K562 (cell line): ENCODE measurements around the gene ZNF197. TPM values are rescaled to one million over a fixed set of nuclear protein-coding genes. Genes with fewer than 3 reads are reported as not detected.

Source experiments
- BDP1 ChIP-seq: IDR thresholded peaks from 3 replicates; pipeline ENCODE4 v1.6.1; 2011; ENCODE audit not compliant: insufficient read length, insufficient read depth
- CAMTA2 ChIP-seq: fragments of 250-450 bp; sonication (Bioruptor Pico); conservative IDR thresholded peaks from 2 replicates; pipeline ENCODE4 v1.5.1; 2022
- DMBX1 ChIP-seq: fragments of 250-450 bp; sonication (Bioruptor Pico); IDR thresholded peaks from 2 replicates; pipeline ENCODE4 v1.8.0; 2022; ENCODE audit warnings: inconsistent platforms, mild to moderate bottlenecking, moderate library complexity, borderline replicate concordance
- FOS ChIP-seq: IDR thresholded peaks from 3 replicates; pipeline ENCODE4 v1.6.1; 2011; ENCODE audit not compliant: insufficient read length; ENCODE audit errors: extremely low read depth
- GABPB2 ChIP-seq: fragments of 250-450 bp; sonication (Bioruptor Pico); conservative IDR thresholded peaks from 2 replicates; pipeline ENCODE4 v1.5.1; 2021; ENCODE audit warnings: mild to moderate bottlenecking
- MAFG ChIP-seq: fragments of 450-650 bp; conservative IDR thresholded peaks from 2 replicates; pipeline ENCODE4 v1.6.1; 2016; ENCODE audit warnings: missing genetic modification characterization, missing compliant biosample characterization
- MBD2 ChIP-seq: sonication (generic); IDR thresholded peaks from 2 replicates; pipeline ENCODE4 v1.6.1; 2016; ENCODE audit warnings: low read depth, borderline replicate concordance
- MEIS2 ChIP-seq: fragments of 450-650 bp; IDR thresholded peaks from 2 replicates; pipeline ENCODE4 v1.6.1; 2014; ENCODE audit warnings: mild to moderate bottlenecking; ENCODE audit not compliant: partially characterized antibody
- NCOA1 ChIP-seq: fragments of 450-650 bp; IDR thresholded peaks from 2 replicates; pipeline ENCODE4 v1.6.1; 2016; ENCODE audit warnings: low read depth
- NONO ChIP-seq, 2 experiments: fragments of 200-400 bp in 1 of 2; fragments of 450-650 bp in 1 of 2; formaldehyde crosslinking in 1 of 2; IDR thresholded peaks; 2 replicates each; pipeline ENCODE4 v1.6.1; 2017; ENCODE audit warnings: low read depth in 2 of 2, mild to moderate bottlenecking in 2 of 2, moderate library complexity in 2 of 2, low read length in 1 of 2
- PCBP1 ChIP-seq: fragments of 200-400 bp; formaldehyde crosslinking; IDR thresholded peaks from 2 replicates; pipeline ENCODE4 v1.6.1; 2018; ENCODE audit warnings: mild to moderate bottlenecking, low read depth, low read length; ENCODE audit not compliant: poor library complexity, severe bottlenecking
- RBM17 ChIP-seq: fragments of 200-400 bp; formaldehyde crosslinking; IDR thresholded peaks from 2 replicates; pipeline ENCODE4 v1.6.1; 2017; ENCODE audit warnings: low read depth, mild to moderate bottlenecking, low read length, borderline replicate concordance
- RFX5 ChIP-seq: IDR thresholded peaks from 2 replicates; pipeline ENCODE4 v1.6.1; 2011; ENCODE audit warnings: low read depth, mild to moderate bottlenecking, improper control_type of control experiment, low read length
- SMAD2 ChIP-seq: fragments of 150-350 bp; IDR thresholded peaks from 2 replicates; pipeline ENCODE4 v1.6.1; 2014; ENCODE audit warnings: low read depth, mild to moderate bottlenecking, low read length
- STAT5A ChIP-seq: IDR thresholded peaks from 2 replicates; pipeline ENCODE4 v1.6.1; 2012; ENCODE audit warnings: low read length, inconsistent platforms, borderline replicate concordance
- ZFP30 ChIP-seq: fragments of 250-450 bp; sonication (Bioruptor Pico); IDR thresholded peaks from 2 replicates; pipeline ENCODE4 v1.8.0; 2022; ENCODE audit warnings: moderate library complexity, mild to moderate bottlenecking, inconsistent platforms, borderline replicate concordance
- ZNF445 ChIP-seq: fragments of 250-450 bp; sonication (Bioruptor Pico); IDR thresholded peaks from 2 replicates; pipeline ENCODE4 v1.4.0; 2020; ENCODE audit warnings: low read depth, mild to moderate bottlenecking, moderate library complexity
- polyA plus RNA-seq, 8 experiments: library from polyadenylated mRNA; depleted of rRNA in 4 of 8; stranded (reverse) in 5 of 8; unstranded in 3 of 8; fragments of >200 nt; fragmentation: Nextera tagmentation in 2 of 8; fragmentation: Illumina TruSeq in 1 of 8; extraction: Ambion mirVana in 2 of 8; extraction: Trizol in 1 of 8; gene quantifications; 2 replicates each; pipeline versions ENCODE4 v1.2.1 to v1.2.3, GENCODE V29; 2011 to 2014; ENCODE audit warnings: inconsistent platforms in 1 of 8, missing spikeins in 1 of 8
- total RNA-seq, 7 experiments: library from RNA; depleted of rRNA in 6 of 7; stranded (reverse); fragments of >200 nt in 6 of 7; fragmentation: Illumina TruSeq in 2 of 7; extraction: Trizol in 2 of 7; gene quantifications; 2 replicates each; pipeline versions ENCODE4 v1.2.1 to v1.2.3, GENCODE V29; 2011 to 2021; ENCODE audit warnings: low replicate concordance in 1 of 7
- TF ChIP-seq, protein P1 (sequence below): fragments of 450-650 bp; formaldehyde crosslinking; IDR thresholded peaks from 2 replicates; pipeline ENCODE4 v1.4.0; 2020; ENCODE audit warnings: mild to moderate bottlenecking, moderate library complexity
- TF ChIP-seq, protein P2 (sequence below): sonication (generic); formaldehyde crosslinking; IDR thresholded peaks from 2 replicates; pipeline ENCODE4 v1.5.0; 2020; ENCODE audit warnings: missing genetic modification reagents
- TF ChIP-seq, protein P3 (sequence below): sonication (generic); formaldehyde crosslinking; IDR thresholded peaks from 2 replicates; pipeline ENCODE4 v1.8.0; 2022; ENCODE audit warnings: mild to moderate bottlenecking, low read depth, missing genetic modification reagents
- TF ChIP-seq, protein P4 (sequence below): conservative IDR thresholded peaks from 2 replicates; pipeline ENCODE4 v1.6.1; 2011; ENCODE audit warnings: low read depth, mild to moderate bottlenecking, low read length; ENCODE audit not compliant: control insufficient read depth

Gene ZNF197
- total and polyA plus RNA-seq, 9 of the 15 experiments (the other 6 are each of a cell fraction or from before 2014, with no cell fraction given): 3.5 to 19.1 (median 13.7) TPM

DNA sequence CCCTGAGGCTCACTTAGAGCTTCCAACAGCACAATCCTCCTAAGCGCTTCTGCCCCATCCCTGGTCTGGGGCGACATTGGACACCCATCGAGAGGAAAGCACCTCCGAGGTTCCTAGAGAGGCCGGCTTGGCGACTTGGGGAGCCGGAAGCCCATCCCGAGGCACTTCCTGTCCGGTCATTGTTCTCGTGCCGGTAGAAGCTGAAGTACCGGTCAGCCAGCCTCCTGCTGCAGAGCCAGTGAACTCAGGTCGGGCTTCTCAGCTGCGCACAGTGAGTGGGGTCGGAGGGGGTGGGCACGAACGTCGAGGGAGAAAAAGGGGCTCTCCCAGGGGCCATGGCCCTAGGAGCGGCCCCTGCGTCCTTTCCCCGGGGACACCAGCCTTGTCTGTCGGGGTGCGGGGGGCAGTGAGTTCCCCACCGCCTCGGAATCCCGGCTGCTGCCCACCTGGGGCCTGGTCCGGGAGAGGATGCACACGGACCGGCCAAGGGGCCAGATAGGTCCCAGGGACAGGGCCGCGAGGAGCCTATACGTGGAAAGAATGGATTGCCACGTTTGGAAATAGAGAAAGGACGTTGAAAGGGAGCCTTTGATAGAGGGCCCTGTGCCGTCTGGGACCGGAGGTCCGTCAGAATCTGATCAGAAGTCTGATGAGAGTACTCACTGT lies 23.9 kb downstream of the ZNF197 start, which contains the start of gene ZNF35 (continued):
- no peak for TF ChIP-seq BDP1
- TF ChIP-seq, protein P1, sequence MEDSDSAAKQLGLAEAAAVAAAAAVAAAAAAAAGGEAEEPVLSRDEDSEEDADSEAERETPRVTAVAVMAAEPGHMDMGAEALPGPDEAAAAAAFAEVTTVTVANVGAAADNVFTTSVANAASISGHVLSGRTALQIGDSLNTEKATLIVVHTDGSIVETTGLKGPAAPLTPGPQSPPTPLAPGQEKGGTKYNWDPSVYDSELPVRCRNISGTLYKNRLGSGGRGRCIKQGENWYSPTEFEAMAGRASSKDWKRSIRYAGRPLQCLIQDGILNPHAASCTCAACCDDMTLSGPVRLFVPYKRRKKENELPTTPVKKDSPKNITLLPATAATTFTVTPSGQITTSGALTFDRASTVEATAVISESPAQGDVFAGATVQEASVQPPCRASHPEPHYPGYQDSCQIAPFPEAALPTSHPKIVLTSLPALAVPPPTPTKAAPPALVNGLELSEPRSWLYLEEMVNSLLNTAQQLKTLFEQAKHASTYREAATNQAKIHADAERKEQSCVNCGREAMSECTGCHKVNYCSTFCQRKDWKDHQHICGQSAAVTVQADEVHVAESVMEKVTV (CRISPR knock-in tag): 0 out of 2 replicates have a peak, but pooled peaks have one; percentile 23
- no peak for TF ChIP-seq ZNF445
- peak; percentile 34; the same call in 1 of the 2 replicates for TF ChIP-seq MBD2
- TF ChIP-seq, protein P2, sequence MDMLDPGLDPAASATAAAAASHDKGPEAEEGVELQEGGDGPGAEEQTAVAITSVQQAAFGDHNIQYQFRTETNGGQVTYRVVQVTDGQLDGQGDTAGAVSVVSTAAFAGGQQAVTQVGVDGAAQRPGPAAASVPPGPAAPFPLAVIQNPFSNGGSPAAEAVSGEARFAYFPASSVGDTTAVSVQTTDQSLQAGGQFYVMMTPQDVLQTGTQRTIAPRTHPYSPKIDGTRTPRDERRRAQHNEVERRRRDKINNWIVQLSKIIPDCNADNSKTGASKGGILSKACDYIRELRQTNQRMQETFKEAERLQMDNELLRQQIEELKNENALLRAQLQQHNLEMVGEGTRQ (CRISPR knock-in tag): no peak
- TF ChIP-seq PCBP1: no peak
- TF ChIP-seq RBM17: no peak
- TF ChIP-seq, protein P3, sequence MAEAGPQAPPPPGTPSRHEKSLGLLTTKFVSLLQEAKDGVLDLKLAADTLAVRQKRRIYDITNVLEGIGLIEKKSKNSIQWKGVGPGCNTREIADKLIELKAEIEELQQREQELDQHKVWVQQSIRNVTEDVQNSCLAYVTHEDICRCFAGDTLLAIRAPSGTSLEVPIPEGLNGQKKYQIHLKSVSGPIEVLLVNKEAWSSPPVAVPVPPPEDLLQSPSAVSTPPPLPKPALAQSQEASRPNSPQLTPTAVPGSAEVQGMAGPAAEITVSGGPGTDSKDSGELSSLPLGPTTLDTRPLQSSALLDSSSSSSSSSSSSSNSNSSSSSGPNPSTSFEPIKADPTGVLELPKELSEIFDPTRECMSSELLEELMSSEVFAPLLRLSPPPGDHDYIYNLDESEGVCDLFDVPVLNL (CRISPR knock-in tag): 0 out of 2 replicates have a peak, but pooled peaks have one; percentile 44
- TF ChIP-seq NCOA1: peak; percentile 87
- TF ChIP-seq RFX5: no peak
- no peak for TF ChIP-seq CAMTA2 (CRISPR knock-in tag)
- no peak for TF ChIP-seq MEIS2
- TF ChIP-seq GABPB2 (CRISPR knock-in tag): no peak
- no peak for TF ChIP-seq SMAD2
- TF ChIP-seq MAFG (tag): no peak
- TF ChIP-seq STAT5A: no peak
- TF ChIP-seq NONO (IDR thresholded peaks at IDR 0.05; ENCODE audit: low read depth in 2 of 2, low read length in 1 of 2): no peak
- no peak for TF ChIP-seq FOS
- TF ChIP-seq DMBX1: no peak
- TF ChIP-seq, protein P4, sequence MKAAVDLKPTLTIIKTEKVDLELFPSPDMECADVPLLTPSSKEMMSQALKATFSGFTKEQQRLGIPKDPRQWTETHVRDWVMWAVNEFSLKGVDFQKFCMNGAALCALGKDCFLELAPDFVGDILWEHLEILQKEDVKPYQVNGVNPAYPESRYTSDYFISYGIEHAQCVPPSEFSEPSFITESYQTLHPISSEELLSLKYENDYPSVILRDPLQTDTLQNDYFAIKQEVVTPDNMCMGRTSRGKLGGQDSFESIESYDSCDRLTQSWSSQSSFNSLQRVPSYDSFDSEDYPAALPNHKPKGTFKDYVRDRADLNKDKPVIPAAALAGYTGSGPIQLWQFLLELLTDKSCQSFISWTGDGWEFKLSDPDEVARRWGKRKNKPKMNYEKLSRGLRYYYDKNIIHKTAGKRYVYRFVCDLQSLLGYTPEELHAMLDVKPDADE: peak; percentile 90
- no peak for TF ChIP-seq ZFP30 (CRISPR knock-in tag)
